NCI-H345 (cell line): ENCODE results near the gene CLDN4.

Experiments used
- DNase-seq: peaks from one replicate; lab custom pipeline; 2025; lab: John Stamatoyannopoulos, UW

Gene CLDN4

GRCh38 chr7:73876361-73876760, 45.6 kb downstream of the CLDN4 start:
- DNase-seq, result no peak

- no peak for DNase-seq
Observed at GRCh38 chr7:73876973-73877372, 46.2 kb downstream of the CLDN4 start.

- no peak for DNase-seq
Observed at GRCh38 chr7:73879977-73880681, 49.3 kb downstream of the CLDN4 start.

- no peak for DNase-seq
Observed at GRCh38 chr7:73880755-73881328, 50.0 kb downstream of the CLDN4 start.

- DNase-seq, result no peak
Observed at GRCh38 chr7:73881352-73882046, 50.7 kb downstream of the CLDN4 start.

- DNase-seq, result no peak
Observed at GRCh38 chr7:73882047-73882402, 51.2 kb downstream of the CLDN4 start.
